Hepatocyte (in vitro differentiated cells): ENCODE measurements around the gene ZNF322.

Experiments
- EZH2 ChIP-seq: fragments of 200-600 bp; sonication (generic); IDR thresholded peaks from 2 replicates; pipeline ENCODE4 v1.6.1; 2016; ENCODE audit warnings: antibody characterized with exemption, mild to moderate bottlenecking, borderline replicate concordance
- EZH2phosphoT487 ChIP-seq: fragments of 200-600 bp; sonication (generic); IDR thresholded peaks from one replicate; pipeline ENCODE4 v1.6.1; 2018; ENCODE audit warnings: antibody characterized with exemption, mild to moderate bottlenecking, low read depth, moderate library complexity; ENCODE audit not compliant: unreplicated experiment, severe bottlenecking
- TF ChIP-seq, protein P1 (sequence below): fragments of 200-600 bp; sonication (generic); IDR thresholded peaks from 2 replicates; pipeline ENCODE4 v1.5.1; 2016; ENCODE audit warnings: antibody characterized with exemption, mild to moderate bottlenecking; ENCODE audit not compliant: poor library complexity

DNA sequence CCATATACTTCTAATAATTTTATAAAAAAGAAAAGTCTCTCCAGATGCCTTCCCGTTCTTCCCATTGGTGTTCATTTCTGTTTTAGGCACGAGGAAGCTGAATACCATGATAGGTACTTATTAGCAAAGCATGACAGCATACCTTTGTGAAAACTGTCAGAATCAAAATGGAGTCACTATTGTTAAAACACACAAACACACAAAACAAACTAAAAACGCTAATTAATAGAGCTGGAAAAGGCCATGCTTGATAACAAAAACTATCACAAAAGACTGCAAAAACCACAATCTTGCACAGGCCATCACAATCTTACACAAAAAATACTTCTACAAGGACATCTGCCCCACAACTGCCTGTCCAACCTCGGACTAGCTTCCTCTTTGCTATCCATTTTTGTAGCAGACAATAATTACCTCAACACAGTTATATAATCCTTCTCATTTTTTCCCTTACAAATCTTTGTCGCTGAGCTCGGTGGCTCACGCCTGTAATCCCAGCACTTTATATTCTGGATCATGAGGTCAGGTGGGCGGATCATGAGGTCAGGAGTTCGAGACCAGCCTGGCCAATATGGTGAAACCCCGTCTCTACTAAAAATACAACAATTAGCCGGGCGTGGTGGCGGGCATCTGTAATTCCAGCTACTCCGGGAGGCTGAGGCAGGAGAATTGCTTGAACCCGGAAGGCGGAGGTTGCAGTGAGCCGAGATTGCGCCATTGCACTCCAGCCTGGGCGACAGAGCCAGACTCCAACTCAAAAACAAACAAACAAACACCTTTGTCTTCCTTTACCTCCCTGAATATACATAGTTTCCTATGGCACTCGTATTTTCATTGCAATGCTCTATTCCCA, 66.0 kb downstream of the ZNF322 start:
- TF ChIP-seq EZH2phosphoT487: no peak
- TF ChIP-seq, protein P1, sequence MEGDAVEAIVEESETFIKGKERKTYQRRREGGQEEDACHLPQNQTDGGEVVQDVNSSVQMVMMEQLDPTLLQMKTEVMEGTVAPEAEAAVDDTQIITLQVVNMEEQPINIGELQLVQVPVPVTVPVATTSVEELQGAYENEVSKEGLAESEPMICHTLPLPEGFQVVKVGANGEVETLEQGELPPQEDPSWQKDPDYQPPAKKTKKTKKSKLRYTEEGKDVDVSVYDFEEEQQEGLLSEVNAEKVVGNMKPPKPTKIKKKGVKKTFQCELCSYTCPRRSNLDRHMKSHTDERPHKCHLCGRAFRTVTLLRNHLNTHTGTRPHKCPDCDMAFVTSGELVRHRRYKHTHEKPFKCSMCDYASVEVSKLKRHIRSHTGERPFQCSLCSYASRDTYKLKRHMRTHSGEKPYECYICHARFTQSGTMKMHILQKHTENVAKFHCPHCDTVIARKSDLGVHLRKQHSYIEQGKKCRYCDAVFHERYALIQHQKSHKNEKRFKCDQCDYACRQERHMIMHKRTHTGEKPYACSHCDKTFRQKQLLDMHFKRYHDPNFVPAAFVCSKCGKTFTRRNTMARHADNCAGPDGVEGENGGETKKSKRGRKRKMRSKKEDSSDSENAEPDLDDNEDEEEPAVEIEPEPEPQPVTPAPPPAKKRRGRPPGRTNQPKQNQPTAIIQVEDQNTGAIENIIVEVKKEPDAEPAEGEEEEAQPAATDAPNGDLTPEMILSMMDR: no peak
- TF ChIP-seq EZH2: peak; percentile 75
